GM12878 (cell line): ENCODE measurements around the gene FHIP2A. TPM values are rescaled to one million over a fixed set of nuclear protein-coding genes. Genes with fewer than 3 reads are reported as not detected.

Source experiments
- ATAC-seq: fragments of 200-7000 bp; cut with Tn5 transposase; 3 replicates; pipeline ENCODE4 v1.9.1; 2020; ENCODE audit warnings: mild to moderate bottlenecking, moderate library complexity
- BruUV-seq: library from RNA; stranded (reverse); fragments of 400-500 nt; replicated peaks from 2 replicates; lab custom pipeline; 2021; lab: Mats Ljungman, UMichigan
- CTCF ChIA-PET: fragments of 300-600 bp; sonication (Branson Sonifier 250); formaldehyde crosslinking; extraction: SDS; loops from one replicate; lab custom pipeline; 2021; ENCODE audit warnings: inconsistent platforms; lab: Yijun Ruan, JAX
- POLR2A ChIA-PET: fragments of 350-600 bp; formaldehyde crosslinking; extraction: SDS; loops from one replicate; lab custom pipeline; 2021; ENCODE audit warnings: inconsistent platforms; lab: Charles Lee
- RAD21 ChIA-PET: fragments of 300-600 bp; sonication (Branson Sonifier 250); formaldehyde crosslinking; loops from one replicate; lab custom pipeline; 2023; ENCODE audit warnings: antibody characterized with exemption; ENCODE audit not compliant: unreplicated experiment; lab: Charles Lee
- SMC1A ChIA-PET: fragments of 300-600 bp; sonication (Branson Sonifier 250); formaldehyde crosslinking; loops from one replicate; lab custom pipeline; 2023; ENCODE audit not compliant: unreplicated experiment, uncharacterized antibody; lab: Charles Lee
- DNase-seq: peaks from one replicate; pipeline ENCODE4 v3.0.0-alpha.2; 2011; ENCODE audit warnings: low read depth, low spot score
- FAIRE-seq: peaks from 3 replicates; lab custom pipeline; 2011; peaks lifted over from hg19 to GRCh38; lab: Jason Lieb, UNC
- H2AFZ ChIP-seq: 2 replicates; pipeline ENCODE4 v1.6.0; 2011; ENCODE audit warnings: low read depth, low read length, control low read depth; ENCODE audit not compliant: control insufficient read depth
- H3K27ac ChIP-seq: 2 replicates; pipeline ENCODE4 v1.5.1; 2011; ENCODE audit warnings: control low read depth; ENCODE audit not compliant: control insufficient read depth, insufficient read depth
- H3K27me3 ChIP-seq, 2 experiments: replicated peaks in 1 of 2; 2 replicates each; pipeline versions ENCODE4 v1.6.0 to v1.6.1; 2011; ENCODE audit warnings: low read length in 1 of 2; ENCODE audit not compliant: control insufficient read depth in 2 of 2, insufficient read depth in 2 of 2
- H3K36me3 ChIP-seq, 2 experiments: 2 replicates each; pipeline ENCODE4 v1.5.1; 2011; ENCODE audit warnings: low read length in 1 of 2; ENCODE audit not compliant: control insufficient read depth in 2 of 2, insufficient read depth in 2 of 2
- H3K4me1 ChIP-seq: 2 replicates; pipeline ENCODE4 v1.6.1; 2011; ENCODE audit warnings: mild to moderate bottlenecking, low read length, moderate library complexity, mixed read lengths; ENCODE audit not compliant: control insufficient read depth, insufficient read depth
- H3K4me2 ChIP-seq: 2 replicates; pipeline ENCODE4 v1.6.0; 2011; ENCODE audit warnings: control low read depth; ENCODE audit not compliant: control insufficient read depth, insufficient read depth
- H3K4me3 ChIP-seq: fragments of 200-600 bp; sonication (generic); 2 replicates; pipeline ENCODE4 v1.5.1; 2016
- H3K79me2 ChIP-seq: 2 replicates; pipeline ENCODE4 v1.6.0; 2011; ENCODE audit warnings: low read length; ENCODE audit not compliant: control insufficient read depth, insufficient read depth
- H3K9ac ChIP-seq: 2 replicates; pipeline ENCODE4 v1.8.0; 2011; ENCODE audit warnings: low read length, control low read depth, mixed read lengths; ENCODE audit not compliant: control insufficient read depth, insufficient read depth
- H3K9me3 ChIP-seq: replicated peaks from 3 replicates; pipeline ENCODE4 v1.5.1; 2011; ENCODE audit warnings: mild to moderate bottlenecking, low read length; ENCODE audit not compliant: control insufficient read depth, insufficient read depth
- H4K20me1 ChIP-seq: 2 replicates; pipeline ENCODE4 v1.6.0; 2011; ENCODE audit not compliant: control insufficient read depth, insufficient read depth
- BCL3 ChIP-seq: IDR thresholded peaks from 2 replicates; pipeline ENCODE4 v1.6.1; 2011; ENCODE audit warnings: borderline replicate concordance, low read depth, mild to moderate bottlenecking, moderate library complexity, low read length; ENCODE audit not compliant: insufficient read depth, poor library complexity, severe bottlenecking
- CEBPB ChIP-seq, 2 experiments: fragments of 150-350 bp in 1 of 2; IDR thresholded peaks; 2 replicates each; pipeline ENCODE4 v1.6.1; 2012 to 2014; ENCODE audit warnings: low read depth in 2 of 2, low read length in 2 of 2, borderline replicate concordance in 1 of 2, inconsistent platforms in 1 of 2
- CREB1 ChIP-seq: IDR thresholded peaks from 2 replicates; pipeline ENCODE4 v1.6.1; 2012; ENCODE audit warnings: low read depth, mild to moderate bottlenecking, inconsistent platforms
- CREM ChIP-seq: IDR thresholded peaks from 2 replicates; pipeline ENCODE4 v1.6.1; 2014; ENCODE audit warnings: antibody characterized with exemption, low read depth
- GABPA ChIP-seq: IDR thresholded peaks from 2 replicates; pipeline ENCODE4 v1.6.1; 2014; ENCODE audit warnings: antibody characterized with exemption, low read depth, mild to moderate bottlenecking, inconsistent platforms
- HDAC2 ChIP-seq: fragments of 200-600 bp; sonication (generic); IDR thresholded peaks from 2 replicates; pipeline ENCODE4 v1.6.1; 2017
- IKZF2 ChIP-seq, 2 experiments: fragments of 450-650 bp; IDR thresholded peaks; 2 replicates each; pipeline ENCODE4 v1.6.1; 2017; ENCODE audit warnings: mild to moderate bottlenecking in 2 of 2, moderate library complexity in 2 of 2
- KAT2A ChIP-seq: conservative IDR thresholded peaks from 2 replicates; pipeline ENCODE4 v1.6.1; 2011; ENCODE audit warnings: low read depth, low read length; ENCODE audit not compliant: control insufficient read depth
- NFIC ChIP-seq: IDR thresholded peaks from 2 replicates; pipeline ENCODE4 v1.6.1; 2012; ENCODE audit warnings: low read depth, mild to moderate bottlenecking, inconsistent platforms, low read length, moderate library complexity
- NKRF ChIP-seq: fragments of 450-650 bp; conservative IDR thresholded peaks from 2 replicates; pipeline ENCODE4 v1.6.1; 2017; ENCODE audit warnings: mild to moderate bottlenecking, moderate library complexity
- POLR2AphosphoS5 ChIP-seq: IDR thresholded peaks from 2 replicates; pipeline ENCODE4 v1.6.1; 2011; ENCODE audit warnings: mild to moderate bottlenecking, low read length, inconsistent platforms
- RAD51 ChIP-seq: fragments of 450-650 bp; IDR thresholded peaks from 2 replicates; pipeline ENCODE4 v1.6.1; 2016; ENCODE audit warnings: moderate library complexity, mild to moderate bottlenecking, inconsistent platforms
- RFX5 ChIP-seq: IDR thresholded peaks from 2 replicates; pipeline ENCODE4 v1.6.1; 2011; ENCODE audit warnings: low read depth, low read length, improper control_type of control experiment
- SMARCA5 ChIP-seq: fragments of 450-650 bp; IDR thresholded peaks from 2 replicates; pipeline ENCODE4 v1.6.1; 2017; ENCODE audit warnings: mild to moderate bottlenecking
- SPI1 ChIP-seq: IDR thresholded peaks from 2 replicates; pipeline ENCODE4 v1.6.1; 2011; ENCODE audit warnings: low read depth, mild to moderate bottlenecking, low read length, moderate library complexity, borderline replicate concordance; ENCODE audit not compliant: insufficient read depth
- SRF ChIP-seq, 2 experiments: IDR thresholded peaks; 2 replicates each; pipeline ENCODE4 v1.6.1; 2011; ENCODE audit warnings: low read depth in 2 of 2, low read length in 2 of 2, mild to moderate bottlenecking in 1 of 2, moderate library complexity in 1 of 2
- TBL1XR1 ChIP-seq: IDR thresholded peaks from 2 replicates; pipeline ENCODE4 v1.6.1; 2012; ENCODE audit warnings: low read depth, low read length, improper control_type of control experiment
- YBX1 ChIP-seq: fragments of 450-650 bp; IDR thresholded peaks from 2 replicates; pipeline ENCODE4 v1.6.1; 2016; ENCODE audit warnings: antibody characterized with exemption
- ZZZ3 ChIP-seq: IDR thresholded peaks from 2 replicates; pipeline ENCODE4 v1.6.1; 2011; ENCODE audit warnings: low read depth; ENCODE audit not compliant: control insufficient read depth, insufficient read length
- WGBS: methylation state at CpG from one replicate; pipeline ENCODE4 v1.1.6; 2016; ENCODE audit warnings: low lambda C conversion rate; ENCODE audit not compliant: insufficient replicate concordance, insufficient coverage; ENCODE audit errors: missing lambda C conversion rate; 5-methylcytosine and 5-hydroxymethylcytosine counted together
- in situ Hi-C: fragments of 300-500 bp; cut with MboI; formaldehyde crosslinking; loops from 9 replicates; pipeline ENCODE4 v1.14.3; 2018; ENCODE audit warnings: mixed read lengths
- intact Hi-C: fragments of 100-400 bp; cut with micrococcal nuclease; formaldehyde crosslinking; loops from one replicate; pipeline ENCODE4 v1.14.2; 2022; ENCODE audit not compliant: unreplicated experiment
- polyA plus RNA-seq, 11 experiments: library from polyadenylated mRNA; depleted of rRNA in 4 of 11; unstranded in 6 of 11; stranded (reverse) in 5 of 11; fragments of >200 nt; fragmentation: Nextera tagmentation in 4 of 11; fragmentation: Illumina TruSeq in 1 of 11; extraction: Ambion mirVana in 4 of 11; extraction: Trizol in 1 of 11; gene quantifications; 1 replicate in 1 of 11; 2 replicates in 10 of 11; pipeline versions ENCODE4 v1.2.1 to v1.2.3, GENCODE V29; 2011 to 2016; ENCODE audit warnings: inconsistent platforms in 2 of 11, missing spikeins in 2 of 11, low read depth in 1 of 11
- total RNA-seq, 4 experiments: library from RNA; depleted of rRNA in 3 of 4; stranded (reverse); fragments of >200 nt in 3 of 4; fragmentation: Illumina TruSeq in 1 of 4; extraction: Trizol in 1 of 4; gene quantifications; 2 replicates each; pipeline versions ENCODE4 v1.2.1 to v1.2.3, GENCODE V29; 2013 to 2021
- TF ChIP-seq, protein P1 (sequence below): fragments of 150-350 bp; IDR thresholded peaks from 2 replicates; pipeline ENCODE4 v1.6.1; 2014; ENCODE audit warnings: mild to moderate bottlenecking, low read depth, low read length

FHIP2A gene
- total and polyA plus RNA-seq, 10 of the 15 experiments (the other 5 are each of a cell fraction or from before 2014, with no cell fraction given), result 6.8 to 30.4 (median 17.0) TPM

DNA sequence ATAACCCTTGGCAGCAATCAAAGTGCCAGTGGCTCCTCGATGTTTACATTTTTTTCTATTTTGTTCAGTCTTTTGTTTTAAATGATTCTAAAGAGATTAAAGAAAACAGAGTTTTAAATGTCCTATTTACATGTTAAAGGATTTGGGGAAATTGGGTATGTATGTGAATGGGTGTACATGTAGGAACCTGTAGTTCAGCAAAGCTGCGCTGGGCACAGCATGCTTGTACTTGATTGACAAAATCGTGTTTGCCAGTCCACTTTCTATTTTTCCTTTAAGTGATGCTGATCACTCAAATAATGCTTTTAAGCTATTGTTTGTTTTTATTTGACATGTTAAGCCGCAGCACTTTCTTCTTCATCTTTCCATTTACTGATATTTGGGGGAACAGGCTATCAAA is 40.9 kb downstream of the FHIP2A start:
- no TSS peak for BruUV-seq
- ATAC-seq (no peak), FAIRE-seq (no peak), DNase-seq (no peak)
- POLR2A ChIA-PET, result no interaction called here
- Histone ChIP-seq H3K4me1 (no peaks in the 10 kb centered on the region), H3K27me3 (no peaks in the 10 kb centered on the region), H3K79me2 (no peaks in the 10 kb centered on the region), H3K36me3 (peaks cover 4 to 21% of the 10 kb centered on the region in 2 experiments), H2AFZ (no peak overlapping the region), H3K4me2 (no peak overlapping the region), H3K27ac (no peak overlapping the region), H4K20me1 (no peaks in the 10 kb centered on the region), H3K9me3 (no peaks in the 10 kb centered on the region), H3K9ac (no peak overlapping the region), H3K4me3 (no peak overlapping the region)
- CTCF ChIA-PET, result interaction anchor here (0.9 to 2.7 kb wide), 7 partner anchors 9 to 391 kb away, joined by 3 to 10 read pairs (median 4); no protein-coding TSS in a partner anchor
- in situ Hi-C loops, result no loop called here
- RAD21 ChIA-PET, result interaction anchor here (0.6 kb wide), 1 partner anchor 14 kb away, joined by 3 read pairs; no protein-coding TSS in a partner anchor
- TF ChIP-seq BCL3 (no peak), SMARCA5 (no peak), IKZF2 (IDR thresholded peaks at IDR 0.05) (no peak), HDAC2 (no peak), POLR2AphosphoS5 (no peak), ZZZ3 (no peak), NKRF (no peak), CREB1 (no peak), RAD51 (no peak), CREM (no peak), KAT2A (no peak), SPI1 (no peak), RFX5 (no peak), GABPA (no peak), YBX1 (no peak), NFIC (no peak), SRF (IDR thresholded peaks at IDR 0.05; ENCODE audit: low read depth in 2 of 2, low read length in 2 of 2) (no peak), TBL1XR1 (no peak), CEBPB (IDR thresholded peaks at IDR 0.05; ENCODE audit: borderline replicate concordance in 1 of 2, low read depth in 2 of 2, low read length in 2 of 2) (no peak)
- TF ChIP-seq, protein P1, sequence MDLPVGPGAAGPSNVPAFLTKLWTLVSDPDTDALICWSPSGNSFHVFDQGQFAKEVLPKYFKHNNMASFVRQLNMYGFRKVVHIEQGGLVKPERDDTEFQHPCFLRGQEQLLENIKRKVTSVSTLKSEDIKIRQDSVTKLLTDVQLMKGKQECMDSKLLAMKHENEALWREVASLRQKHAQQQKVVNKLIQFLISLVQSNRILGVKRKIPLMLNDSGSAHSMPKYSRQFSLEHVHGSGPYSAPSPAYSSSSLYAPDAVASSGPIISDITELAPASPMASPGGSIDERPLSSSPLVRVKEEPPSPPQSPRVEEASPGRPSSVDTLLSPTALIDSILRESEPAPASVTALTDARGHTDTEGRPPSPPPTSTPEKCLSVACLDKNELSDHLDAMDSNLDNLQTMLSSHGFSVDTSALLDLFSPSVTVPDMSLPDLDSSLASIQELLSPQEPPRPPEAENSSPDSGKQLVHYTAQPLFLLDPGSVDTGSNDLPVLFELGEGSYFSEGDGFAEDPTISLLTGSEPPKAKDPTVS, result no peak
- SMC1A ChIA-PET, result interaction anchor here (2.0 kb wide), 1 partner anchor 9 kb away, joined by 5 read pairs; no protein-coding TSS in a partner anchor
- over 99% methylated on average over 4 of the region's 4 CpGs for WGBS
- intact Hi-C loops, result no loop called here
